ENCODE results near the gene OR56A1.

Gene OR56A1

GRCh38 chr11:5992150-5992549 is 38.4 kb downstream of the OR56A1 start:
- DNase-seq: no peak

GRCh38 chr11:5989203-5989602 is 41.4 kb downstream of the OR56A1 start:
- DNase-seq: no peak

DNA sequence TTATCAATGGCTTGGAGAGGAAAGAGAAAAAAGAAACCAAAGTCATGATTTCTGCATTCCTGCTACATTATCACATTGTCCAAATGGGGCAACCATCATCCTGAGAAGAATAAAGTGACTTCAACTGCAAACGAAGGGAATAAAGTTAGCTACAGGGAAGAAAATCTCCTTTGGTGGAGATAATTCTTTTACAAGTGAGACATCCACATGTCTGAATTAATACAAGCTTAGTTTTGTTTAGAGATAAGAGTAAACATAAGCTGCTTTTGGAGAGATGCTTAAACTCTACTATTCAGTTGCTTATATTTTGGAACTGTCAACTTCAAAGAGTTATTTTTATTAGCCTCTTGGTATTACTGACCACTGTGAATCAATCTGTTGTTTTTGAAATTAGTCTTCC is 43.7 kb downstream of the OR56A1 start, which contains the start of gene OR52L1:
Gene OR52L1 (minus strand): TSS at position 101 of the 400 bp plus-strand sequence. CDS start 55 bp downstream, at position 46.
- DNase-seq: no peak

DNA sequence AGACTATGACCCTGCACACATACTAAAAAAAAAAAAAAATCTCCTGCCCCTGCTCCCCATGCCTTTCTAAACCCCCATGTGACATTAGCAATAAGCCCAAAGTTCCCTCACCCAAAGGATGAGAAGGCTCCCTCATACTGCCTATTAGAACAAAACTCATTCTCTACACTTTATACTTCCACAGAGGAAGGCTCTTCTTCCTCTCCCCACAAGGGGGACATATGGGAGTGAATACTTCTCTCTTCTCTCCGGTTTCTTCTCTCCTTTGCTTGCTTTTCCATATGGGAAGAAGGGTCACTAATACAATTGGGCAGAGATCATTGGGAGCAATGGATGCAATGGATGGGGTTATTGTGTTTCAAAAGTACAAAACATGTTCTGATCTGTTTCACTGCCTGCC is 47.1 kb downstream of the OR56A1 start:
- DNase-seq: no peak

DNA sequence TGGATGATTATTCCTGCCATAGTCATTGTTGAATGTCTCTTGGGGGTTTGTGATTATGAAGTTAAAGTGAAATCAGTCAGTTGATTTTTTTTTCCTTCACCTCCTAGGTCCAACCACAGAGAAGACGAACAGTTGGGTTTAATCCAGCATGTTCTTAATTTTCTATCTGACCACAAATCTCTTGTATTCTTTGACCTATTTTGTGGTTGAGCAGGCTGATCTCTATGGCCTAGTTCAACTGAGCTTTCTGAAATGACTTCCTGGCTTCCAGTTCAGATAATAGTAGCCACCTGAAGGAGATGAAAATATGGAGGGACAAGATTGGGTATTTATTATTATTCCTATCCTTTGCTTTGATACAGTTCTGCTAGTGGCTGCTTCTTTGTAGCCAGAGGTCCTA is 57.0 kb downstream of the OR56A1 start:
- DNase-seq: no peak
